ENCODE measurements around the gene RAB43.
"Not testable (repeated sequence)": the region's sequence is repeated elsewhere in the genome, so short reads cannot be mapped to it uniquely, and the experiment has no call there.

RAB43 gene

DNA sequence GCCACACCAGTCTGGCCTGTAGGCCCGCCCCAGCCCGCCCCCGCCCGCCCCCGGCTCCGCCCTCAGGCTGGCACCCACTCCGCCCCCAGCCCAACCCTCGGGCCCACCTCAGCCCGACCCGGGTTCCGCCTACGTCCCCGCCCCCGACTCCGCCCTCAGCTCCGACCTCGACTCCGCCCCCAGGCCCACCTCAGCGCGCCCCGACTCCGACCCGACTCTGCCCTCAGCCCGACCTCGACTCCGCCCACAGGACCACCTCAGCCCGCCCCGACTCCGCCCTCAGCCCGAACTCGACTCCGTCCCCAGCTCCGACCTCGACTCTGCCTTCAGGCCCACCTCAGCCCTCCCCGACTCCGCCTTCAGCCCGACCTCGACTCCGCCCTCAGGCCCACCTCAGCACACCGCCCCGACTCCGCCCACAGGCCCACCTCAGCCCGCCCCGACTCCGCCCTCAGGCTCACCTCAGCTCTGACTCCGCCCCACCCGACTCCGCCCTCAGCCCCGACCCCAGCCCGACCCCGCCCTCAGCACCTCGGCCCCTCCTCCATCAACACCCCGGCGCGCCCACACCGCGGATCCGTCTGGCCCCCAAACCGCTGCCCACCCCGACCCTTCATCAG lies at the start of gene RAB43:
RAB43 (minus strand) TSS at position 13 of the 620 bp plus-strand sequence. CDS start 315 bp downstream, outside the sequence.
- no peak for TF ChIP-seq CTCF (conservative IDR thresholded peaks at IDR 0.05)
- peak within 1 kb of the TSS; percentile 65 for H3K27ac ChIP-seq

DNA sequence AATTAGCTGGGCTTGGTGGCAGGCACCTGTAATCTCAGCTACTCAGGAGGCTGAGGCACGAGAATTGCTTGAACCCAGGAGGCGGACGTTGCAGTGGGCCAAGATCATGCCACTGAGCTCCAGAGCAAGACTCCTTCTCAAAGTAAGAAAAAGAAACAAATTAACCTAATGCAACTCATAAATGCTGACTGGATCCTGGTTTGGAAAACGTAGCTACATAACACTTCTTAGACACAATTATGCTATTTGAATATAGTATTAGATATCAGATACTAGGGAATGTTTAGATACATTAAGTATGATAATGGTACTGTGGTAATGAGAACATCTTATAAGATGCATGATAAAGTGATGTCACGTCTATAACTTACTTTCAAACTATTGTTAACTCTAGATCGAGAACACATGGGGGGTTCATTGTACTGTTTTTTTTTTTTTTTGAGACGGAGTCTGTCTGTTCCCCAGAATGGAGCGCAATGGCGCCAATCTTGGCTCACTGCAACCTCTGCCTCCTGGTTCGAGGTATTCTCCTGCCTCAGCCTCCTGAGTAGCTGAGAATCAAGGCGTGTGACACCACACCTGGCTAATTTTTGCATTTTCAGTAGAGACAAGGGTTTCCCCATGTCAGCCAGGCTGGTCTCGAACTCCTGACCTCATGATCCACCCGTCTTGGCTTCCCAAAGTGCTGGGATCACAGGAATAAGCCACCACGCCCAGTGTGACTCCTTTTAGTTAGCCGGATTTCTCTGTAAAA lies 45.2 kb upstream of the RAB43 start:
- no peak overlapping the region for H3K27ac ChIP-seq
- TF ChIP-seq CTCF (conservative IDR thresholded peaks at IDR 0.05) = no peak

DNA sequence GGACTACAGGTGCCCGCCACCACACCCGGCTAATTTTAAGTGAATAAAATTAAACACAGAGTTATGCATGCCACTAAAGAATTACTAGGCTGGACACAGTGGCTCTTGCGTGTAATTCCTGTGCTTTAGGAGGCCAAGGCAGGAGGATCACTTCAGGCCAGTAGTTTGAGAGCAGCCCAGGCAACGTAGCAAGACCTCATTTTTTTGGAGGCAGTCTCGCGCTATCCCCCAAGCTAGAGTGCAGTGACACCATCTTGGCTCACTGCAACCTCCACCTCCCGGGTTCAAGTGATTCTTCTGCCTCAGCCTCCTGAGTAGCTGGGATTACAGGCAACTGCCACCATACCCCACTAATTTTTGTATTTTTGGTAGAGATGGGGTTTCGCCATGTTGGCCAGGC lies 44.0 kb upstream of the RAB43 start:
- not testable (repeated sequence) for H3K27ac ChIP-seq

GRCh38 chr3:129164500-129164899 lies 42.9 kb upstream of the RAB43 start:
- H3K27ac ChIP-seq = no peak overlapping the region
- no peak for TF ChIP-seq CTCF (conservative IDR thresholded peaks at IDR 0.05)

DNA sequence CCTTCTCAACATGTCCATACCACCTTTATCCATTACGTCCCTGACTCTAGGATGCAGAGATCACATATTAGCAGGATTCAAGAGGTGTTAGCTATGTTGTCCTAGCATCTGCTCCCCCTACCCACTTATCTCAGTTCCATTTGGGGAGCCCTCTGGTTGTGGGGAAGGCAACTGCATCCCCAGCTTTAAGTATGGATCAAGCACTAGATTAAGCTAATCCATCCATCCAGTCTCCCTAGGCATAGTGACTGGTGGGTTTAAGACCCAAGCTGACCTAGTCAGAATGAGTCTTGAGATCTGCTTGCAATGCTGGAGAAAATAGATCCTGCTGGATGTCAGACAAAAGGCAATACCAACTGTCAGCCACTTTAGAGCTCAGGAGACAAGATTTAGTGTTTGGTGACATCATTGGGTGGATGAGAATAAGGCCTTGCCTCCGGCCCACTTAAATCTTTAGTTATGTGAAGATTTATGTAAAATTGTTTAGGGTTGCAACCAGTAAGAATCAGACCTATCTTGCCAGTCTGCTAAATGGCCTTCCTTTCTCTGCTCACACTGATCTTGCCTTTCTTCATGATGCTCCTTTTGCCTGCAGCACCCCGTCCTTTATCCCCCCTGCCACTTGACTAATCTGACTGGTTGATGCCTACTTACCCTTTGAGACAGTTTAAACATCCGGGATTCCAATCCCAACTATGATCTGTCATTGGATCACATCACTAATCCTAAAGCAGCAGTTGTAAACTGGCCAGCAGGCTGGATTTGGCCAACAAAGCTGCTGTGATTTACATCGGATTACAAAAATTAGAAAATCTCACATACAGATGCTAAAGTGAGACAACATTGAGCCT lies 41.4 kb upstream of the RAB43 start:
- H3K27ac ChIP-seq = peak overlapping the region; percentile 96
- TF ChIP-seq CTCF (conservative IDR thresholded peaks at IDR 0.05) = no peak

- peak; percentile 46 for TF ChIP-seq CTCF (conservative IDR thresholded peaks at IDR 0.05)
- H3K27ac ChIP-seq = peak overlapping the region; percentile 96
Observed at GRCh38 chr3:129161860-129162271, 40.3 kb upstream of the RAB43 start.

GRCh38 chr3:129160891-129161859 lies 39.6 kb upstream of the RAB43 start, which contains the start of gene ISY1:
Gene ISY1, minus strand, starts transcription at chr3:129161063. Its CDS starts 88 bp downstream, at chr3:129160975.
- peak; percentile 88 for TF ChIP-seq CTCF (conservative IDR thresholded peaks at IDR 0.05)
- peak within 1 kb of the TSS; percentile 96 for H3K27ac ChIP-seq

All from VCaP (cell line).